Putamen (tissue), 1 donor: ENCODE results near the gene PHETA1.

Source experiments
- DNase-seq: peaks from one replicate; pipeline ENCODE4 v3.0.0-alpha.2; 2016; ENCODE audit warnings: low spot score

The PHETA1 gene, protein sequence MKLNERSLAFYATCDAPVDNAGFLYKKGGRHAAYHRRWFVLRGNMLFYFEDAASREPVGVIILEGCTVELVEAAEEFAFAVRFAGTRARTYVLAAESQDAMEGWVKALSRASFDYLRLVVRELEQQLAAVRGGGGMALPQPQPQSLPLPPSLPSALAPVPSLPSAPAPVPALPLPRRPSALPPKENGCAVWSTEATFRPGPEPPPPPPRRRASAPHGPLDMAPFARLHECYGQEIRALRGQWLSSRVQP

DNA sequence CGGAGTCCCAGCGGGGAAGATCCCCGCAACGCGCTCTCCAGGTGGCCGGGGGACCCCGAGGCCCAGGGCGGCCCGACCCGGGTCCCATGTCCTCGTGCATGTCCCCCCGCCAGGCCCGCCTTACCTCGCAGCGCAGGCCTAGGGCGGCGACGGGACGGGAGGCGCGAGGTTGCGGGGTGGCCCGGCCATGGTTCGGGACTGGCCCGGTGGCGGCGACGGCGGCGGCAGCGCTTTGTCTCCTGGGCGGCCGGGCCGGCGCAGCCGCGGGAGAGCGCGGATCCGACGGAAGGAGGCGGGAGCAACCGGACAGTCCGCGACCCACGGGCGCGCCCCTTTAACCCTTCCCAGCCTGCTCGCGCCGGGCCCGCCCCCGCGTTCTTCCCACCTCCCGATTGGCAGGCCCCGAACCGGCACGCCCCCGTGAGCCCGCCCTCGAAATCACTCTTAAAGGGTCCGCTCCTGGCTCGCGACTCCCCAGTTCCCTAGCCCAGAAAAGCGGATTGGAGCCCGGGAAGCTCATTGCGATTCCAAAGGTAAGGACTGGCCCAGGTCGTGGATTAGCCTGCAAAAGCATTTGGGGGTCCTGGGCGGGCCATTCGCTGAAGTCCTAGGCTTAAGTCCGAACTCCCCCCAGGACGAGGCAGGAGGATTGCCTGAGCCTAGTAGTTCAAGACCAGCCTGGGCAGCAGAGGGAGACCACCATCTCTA lies at the start of gene PHETA1:
Gene PHETA1 (minus strand): TSS at position 308 of the 708 bp plus-strand sequence. CDS start 5,668 bp downstream, outside the sequence.
- DNase-seq, result peak; percentile 86

DNA sequence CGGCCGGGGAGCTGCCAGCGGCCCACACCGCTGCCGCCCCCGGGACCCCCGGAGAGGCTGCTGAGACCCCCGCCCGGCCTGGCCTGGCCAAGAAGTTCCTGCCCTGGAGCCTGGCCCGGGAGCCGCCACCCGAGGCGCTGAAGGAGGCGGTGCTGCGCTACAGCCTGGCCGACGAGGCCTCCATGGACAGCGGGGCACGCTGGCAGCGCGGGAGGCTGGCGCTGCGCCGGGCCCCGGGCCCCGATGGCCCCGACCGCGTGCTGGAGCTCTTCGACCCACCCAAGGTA lies 49.6 kb upstream of the PHETA1 start:
- no peak for DNase-seq

DNA sequence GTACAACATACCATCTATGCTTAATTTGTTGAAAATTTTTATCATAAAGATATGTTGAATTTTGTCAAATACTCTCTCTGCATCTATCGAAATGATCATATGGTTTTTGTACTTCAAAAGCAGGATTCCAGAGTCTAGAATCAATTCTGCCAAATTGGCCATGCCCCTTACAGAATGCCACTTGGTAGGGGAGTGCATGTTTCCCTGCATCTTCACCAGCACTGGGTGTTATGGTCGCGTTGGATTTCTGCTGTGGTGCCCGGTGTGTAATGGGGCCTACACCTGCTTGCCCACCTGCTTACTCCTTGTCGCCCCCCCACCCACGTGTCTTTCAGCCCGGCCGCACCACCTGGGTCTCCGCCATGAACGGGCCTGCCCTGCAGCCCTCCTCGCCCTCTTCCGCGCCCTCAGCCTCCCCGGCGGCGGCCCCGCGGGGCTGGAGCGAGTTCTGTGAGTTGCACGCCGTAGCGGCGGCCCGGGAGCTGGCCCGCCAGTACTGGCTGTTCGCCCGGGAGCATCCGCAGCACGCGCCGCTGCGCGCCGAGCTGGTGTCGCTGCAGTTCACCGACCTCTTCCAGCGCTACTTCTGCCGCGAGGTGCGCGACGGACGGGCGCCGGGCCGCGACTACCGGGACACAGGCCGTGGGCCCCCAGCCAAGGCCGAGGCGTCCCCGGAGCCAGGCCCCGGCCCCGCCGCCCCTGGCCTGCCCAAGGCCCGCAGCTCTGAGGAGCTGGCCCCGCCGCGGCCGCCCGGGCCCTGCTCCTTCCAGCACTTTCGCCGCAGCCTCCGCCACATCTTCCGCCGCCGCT lies 49.1 kb upstream of the PHETA1 start:
- DNase-seq, result no peak

DNA sequence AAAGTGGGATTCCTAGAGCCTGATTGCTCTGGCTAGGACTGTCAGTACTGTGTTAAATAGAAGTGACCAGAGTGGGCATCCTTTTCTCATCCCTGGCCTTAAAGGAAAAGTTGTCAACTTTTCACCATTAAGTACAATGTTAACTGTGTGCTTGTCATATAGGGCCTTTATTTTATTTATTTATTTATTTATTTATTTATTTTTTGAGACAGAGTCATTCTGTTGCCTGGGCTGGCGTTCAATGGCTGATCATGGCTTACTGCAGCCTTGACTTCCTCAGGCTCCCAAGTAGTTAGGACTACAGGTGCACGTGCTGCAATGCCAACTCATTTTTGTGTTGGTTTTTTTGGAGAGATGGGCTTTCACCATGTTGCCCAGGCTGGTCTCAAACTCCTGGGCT lies 48.4 kb upstream of the PHETA1 start:
- DNase-seq, result no peak

DNA sequence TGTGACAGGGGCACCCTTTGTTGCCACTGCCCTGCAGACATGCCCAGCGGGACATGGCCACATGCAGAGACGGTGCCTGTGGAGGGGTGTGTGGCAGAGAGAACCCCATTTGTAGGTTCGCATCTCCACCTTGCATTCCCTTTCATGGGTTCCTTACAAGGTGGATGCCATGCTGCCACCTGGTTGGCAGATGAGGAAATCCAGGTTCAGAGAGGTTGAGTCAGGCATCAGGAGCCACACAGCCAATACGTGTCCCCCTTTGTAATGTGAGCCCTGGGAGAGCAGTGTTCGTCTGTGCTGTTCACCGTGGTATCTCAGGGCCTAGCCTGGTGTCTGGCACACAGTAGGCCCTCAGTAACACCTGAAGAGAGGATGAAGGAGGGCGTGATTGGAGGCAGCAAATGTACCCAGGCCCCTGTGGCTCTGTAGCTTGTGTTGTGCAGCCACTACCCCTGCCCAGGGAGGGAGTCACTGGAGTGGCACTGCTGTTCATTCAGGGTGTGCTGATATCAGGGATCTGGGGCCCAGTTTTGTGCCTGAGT lies 45.9 kb upstream of the PHETA1 start:
- DNase-seq, result no peak

DNA sequence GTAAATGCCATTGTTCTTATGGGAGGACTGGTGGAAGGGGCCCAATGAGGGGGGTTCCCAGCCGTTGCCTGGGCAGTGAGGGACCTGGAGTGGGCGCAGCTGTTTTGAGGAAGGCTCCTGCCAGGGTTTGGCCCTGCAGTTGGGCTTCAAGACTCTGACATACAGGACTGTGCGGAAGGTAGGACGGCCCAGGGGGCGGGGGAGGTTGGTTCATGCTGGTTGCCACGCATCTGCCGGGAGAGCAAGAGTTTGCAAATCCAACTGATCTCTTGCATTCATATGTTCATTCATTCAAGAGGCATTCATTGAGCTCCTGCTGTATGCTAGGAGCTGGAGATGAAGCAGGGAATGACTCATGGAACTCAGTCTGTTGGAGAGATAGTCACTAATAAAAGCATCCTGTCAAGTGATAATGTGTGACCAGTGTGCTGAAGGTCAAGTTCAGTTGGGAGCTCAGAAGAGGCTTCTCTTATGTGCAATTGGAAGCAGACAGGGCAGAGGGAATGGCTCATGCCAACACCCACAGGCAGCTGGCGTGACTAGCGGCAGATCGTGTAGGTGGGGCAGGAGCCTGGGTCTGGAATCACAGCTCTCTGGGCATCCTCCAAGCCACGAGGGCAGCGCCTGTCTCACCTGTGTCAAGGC lies 44.7 kb upstream of the PHETA1 start:
- no peak for DNase-seq

DNA sequence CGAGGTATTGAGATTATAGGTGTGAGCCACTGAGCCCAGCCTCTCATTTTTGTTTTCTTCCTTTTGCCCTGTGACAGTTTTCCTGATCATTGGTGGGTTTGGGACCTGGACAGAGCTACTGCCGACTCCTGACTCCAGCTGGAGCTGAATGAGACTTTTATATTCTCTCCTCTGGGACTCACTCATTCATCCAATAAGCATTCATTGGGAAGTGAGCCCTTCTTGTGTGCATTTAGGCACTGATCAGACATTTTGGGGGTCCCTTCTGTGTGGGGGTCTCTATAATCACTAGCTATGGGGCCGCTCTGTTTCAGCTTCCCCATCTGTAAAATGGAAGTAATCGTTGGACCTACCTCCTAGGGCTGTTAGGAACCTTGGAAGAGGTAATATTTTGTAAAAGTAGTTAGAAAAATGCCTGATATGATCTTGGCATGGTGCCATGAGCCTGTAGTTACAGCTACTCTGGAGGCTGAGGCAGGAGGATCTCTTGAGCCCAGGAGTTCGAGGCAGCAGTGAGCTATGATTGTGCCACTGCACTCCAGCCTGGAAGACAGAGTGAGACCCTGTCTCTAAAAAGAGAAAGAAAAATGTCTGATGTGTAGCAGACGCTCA lies 44.0 kb upstream of the PHETA1 start:
- no peak for DNase-seq

DNA sequence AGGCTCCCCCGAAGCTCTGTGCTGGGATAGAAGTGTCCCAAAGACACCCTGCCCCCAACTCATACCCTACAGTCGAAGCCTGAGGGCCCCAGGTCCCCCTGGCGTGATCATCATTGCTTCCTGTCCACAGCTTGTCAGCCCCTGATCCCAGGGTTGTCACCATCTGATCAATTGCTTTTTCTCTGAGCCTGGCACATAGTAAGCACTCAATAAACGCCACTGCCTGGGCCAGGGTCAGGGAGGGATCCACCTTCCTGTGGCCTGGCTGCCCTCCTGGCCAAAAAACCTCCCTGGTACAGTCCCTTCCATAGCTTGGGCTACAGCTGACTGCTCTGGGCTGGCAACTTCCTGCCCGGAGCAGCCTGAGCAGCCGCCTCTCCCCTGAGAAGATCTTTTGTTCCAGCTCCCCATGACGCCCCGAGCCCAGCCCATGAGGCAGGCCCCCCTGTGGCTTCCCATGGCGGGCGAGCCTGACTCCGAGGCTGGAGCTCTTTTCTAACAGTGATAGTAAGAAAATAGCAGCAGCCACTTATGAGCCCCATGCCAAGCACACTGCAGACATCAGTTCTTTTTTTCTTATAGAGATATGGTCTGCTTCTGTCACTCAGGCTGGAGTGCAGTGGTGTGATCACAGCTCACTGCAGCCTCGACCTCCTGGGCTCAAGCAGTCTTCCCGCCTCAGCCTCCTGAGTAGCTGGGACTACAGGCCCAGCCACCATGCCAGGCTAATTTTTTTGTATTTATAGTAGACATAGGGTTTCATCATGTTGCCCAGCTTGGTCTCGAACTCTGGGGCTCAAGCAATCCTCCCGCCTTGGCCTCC lies 43.3 kb upstream of the PHETA1 start:
- no peak for DNase-seq

DNA sequence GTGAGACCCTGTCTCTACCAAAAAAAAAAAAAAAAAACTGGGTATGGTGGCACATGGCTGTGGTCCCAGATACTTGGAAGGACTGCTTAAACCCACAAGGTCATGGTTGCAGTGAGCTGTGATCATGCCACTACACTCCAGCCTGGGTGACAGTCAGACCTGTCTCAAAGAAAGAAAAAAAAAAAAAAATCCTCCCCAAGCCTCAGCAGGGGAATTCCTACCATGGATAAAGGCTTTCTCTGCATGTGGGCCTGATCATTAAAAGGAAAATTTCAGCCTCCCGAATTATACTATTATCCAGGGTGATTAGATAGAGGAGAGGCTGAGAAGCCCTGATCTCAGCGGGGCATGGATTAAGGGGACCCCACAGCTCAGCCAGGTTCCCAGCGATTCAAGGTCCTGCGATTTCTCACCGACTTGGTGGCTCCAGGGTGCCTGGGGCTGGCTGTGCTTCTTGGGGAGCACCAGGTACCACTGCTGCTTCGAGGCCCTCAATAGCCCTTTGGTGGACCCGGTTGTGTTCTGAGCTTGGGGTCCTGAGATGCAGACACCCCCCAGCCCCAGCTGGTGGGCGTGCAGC lies 42.4 kb upstream of the PHETA1 start:
- no peak for DNase-seq

DNA sequence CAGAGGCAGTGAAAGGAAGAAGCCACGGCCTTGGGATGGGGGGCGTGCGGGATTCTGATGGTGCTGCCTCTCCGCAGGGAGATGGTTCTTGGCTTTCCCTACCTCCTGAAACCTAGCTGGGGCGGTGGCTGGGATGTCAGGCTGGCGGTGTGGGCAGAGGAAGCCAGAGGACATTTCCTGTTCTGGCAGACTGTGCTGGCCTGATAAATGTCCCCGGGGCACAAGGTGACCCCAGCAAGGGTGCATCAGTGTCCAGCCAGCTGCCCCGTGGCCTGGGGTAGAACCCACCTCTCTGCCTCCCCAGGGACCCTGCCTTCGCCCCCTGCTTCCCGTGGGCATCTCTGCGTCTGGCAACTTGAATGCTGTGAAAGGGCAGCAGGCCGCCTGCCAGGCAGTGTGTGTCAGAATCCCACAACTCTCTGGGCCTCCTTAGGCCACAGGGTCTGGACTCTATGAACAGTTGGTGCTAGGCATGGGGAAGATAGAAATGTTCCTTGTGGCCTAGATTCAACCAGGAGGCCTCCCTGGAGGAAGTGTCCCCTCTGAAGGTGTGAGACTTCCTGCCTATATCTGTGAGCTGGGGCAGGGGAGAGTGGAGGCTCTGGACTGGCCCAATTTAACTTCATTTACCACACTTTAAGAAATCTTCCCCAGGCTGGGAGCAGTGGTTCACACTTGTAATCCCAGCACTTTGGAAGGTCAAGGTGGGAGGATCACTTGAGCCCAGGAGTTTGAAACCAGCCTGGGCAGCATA lies 41.7 kb upstream of the PHETA1 start:
- DNase-seq, result no peak

DNA sequence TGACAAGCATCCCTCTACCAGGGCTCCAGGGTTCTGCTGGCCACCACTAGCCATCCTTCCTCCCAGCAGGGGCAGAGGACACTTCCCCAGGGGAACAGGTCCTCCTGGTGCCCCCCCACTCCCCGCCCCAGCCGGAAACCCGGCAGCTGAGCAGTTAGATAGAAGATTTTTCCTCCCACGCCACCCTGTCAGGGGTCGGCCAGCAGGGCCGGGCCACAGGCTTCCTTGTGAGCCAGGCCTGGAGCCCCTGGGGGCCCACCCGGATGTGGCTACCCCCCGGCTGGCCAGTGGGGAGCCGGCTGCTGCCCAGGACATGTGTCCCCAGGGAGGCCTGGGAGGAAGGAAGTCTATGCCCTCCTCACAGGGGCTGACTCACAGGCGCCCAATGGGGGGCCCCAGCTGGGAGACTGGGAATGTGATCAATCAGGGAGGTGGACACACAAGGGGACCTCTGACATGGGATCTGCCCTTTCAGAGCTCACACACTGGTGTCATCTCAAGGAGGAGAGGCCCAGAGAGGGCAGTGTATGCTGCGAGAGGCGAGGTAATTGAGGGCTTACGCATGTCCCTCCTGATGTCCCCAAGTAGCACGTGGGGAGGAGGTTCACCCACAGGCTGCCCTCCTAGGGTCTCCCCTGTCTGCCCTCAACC lies 41.0 kb upstream of the PHETA1 start:
- no peak for DNase-seq

DNA sequence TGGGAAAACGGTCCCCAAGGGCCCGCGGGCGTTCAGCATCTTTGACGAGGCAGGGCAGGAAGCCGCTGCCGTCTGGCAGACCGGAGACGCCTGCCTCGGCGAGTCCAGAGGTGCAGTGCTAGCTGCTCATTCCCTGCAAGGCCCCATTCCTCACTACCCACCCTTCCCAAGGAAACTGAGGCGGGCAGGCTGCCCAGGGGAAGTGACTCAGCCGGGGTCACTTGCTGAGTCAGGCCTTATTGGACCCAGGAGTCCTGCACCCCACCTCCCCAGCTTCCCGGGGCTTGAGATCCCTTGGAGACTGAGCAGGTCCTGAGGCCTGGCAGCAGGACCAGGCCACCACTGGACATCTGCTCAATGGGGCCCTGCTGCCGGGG lies 40.5 kb upstream of the PHETA1 start:
- no peak for DNase-seq

DNA sequence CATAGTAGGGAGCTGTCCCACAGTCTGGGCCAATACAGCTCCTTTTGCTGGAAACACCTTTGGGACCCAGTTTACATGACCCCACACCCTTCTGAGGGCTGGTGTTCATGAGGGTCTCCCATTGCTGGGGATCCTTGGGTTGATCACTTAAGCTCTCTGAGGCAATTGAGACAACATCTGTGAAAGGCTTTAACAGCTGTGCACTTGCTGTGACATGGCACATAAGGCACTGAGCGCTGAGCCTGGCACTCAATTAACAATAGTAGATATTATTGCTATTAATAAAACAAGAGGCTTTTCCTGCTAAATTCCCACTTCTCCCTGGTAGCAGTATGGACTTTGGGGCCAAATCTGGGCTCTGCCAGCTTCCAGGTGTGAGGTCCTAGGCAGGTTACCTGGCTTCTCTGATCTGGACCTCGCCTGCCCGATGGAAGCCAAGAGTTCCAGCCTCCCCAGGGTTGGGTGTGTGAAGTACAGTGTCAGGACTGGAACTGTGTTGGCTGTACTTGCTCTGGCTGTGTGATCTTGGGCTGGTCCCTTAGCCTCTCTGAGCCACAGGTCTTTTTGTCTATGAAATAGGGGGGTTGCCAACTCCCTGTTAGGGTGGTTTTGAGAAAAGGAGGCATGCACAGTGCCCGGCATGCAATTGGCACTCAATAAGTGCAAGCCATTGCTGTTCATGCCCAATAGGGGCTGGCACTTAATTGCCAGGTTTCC lies 39.9 kb upstream of the PHETA1 start:
- no peak for DNase-seq

DNA sequence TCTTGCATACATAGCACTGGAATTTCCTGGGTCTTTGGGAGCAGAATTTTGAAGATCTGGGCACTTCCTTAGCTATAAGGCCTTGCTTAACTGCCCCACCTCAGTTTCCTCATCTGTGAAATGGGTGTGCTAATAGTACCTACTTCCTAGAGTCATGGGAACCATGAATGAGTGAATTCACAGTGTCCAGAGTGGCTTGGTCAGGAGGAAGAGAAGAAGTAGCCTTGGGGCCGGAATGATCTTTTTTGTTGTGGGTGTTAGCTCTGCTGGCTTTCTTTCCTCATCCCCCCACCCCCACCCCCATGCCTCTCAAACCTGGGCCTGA lies 39.2 kb upstream of the PHETA1 start:
- no peak for DNase-seq

DNA sequence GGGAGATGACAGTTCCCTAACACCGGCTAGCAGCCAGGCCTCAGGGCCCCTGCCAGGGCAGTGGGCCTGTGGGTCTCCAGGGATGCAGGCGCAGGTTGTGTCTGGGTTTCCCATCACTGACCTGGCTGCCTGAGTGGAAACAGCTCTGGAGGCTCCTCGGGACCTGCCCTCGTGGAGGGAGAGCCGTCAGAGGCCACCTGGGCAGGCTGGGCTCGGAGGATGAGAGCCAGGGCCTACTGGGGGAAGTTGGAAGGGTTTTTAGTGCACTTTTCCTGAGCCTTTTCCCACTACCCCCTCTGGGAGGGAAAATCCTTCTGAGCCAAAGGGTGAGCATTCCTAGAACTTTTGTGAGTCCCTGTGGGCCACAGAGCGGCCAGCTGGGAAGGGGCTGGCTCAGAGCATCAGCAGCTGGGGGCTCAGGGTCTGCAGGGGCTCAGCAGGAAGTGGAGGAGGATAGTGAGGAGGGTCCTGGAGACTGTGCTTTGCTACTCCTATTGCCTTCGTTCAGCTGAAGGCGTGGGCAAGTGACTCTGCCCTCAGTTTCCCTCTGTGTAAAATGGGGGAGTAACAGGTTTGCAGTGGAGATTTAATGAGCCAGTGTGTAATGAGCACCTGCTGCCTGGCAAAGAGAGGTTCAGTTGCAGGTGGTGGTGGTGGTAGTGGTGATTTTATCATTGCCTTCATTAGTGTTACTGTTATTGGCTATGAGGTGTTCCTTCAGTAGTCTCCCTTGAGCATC lies 38.7 kb upstream of the PHETA1 start:
- no peak for DNase-seq

DNA sequence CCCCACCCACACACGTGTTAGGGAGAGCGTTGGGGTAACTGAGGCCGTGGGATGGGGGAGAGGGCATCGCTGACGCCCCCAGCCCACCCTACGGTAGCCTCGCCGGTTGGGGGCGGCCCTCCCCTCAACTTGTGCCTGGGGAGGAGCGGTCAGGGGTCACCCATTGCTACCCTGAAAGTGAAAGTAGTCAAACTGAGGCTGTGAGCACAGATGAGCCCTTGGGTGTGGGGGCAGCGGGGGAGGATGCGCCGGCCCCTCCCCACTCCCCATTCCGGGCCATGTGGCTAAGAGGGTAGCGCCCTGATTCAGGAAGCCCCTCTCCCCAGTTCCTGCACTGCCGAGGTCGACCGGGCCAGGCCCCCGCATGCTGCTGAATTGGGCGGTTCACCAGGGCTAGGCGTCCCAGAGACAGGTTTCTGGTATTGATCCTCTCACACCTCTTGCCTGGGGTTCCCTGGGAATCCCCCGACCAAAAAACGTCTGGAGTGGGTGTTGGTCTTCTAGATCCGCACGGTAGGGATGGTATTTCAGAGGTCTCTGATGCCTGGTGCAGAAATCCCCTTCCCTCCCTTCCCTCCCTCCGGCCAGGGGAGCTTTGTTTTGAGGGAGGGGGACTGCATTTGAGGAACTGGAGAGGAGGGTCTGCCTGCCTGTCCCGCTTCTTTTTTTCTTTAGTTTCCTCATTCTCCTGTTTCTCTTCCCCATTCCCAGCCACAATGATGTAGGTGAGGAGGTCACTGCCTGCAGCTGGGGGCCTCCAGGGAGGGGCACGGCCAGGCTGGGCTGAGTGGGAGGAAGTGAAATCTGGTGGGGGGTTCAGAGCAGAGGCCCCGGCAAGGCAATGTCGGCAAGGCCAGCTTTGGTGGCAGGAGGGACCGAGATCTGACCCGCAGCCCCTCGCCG lies 37.8 kb upstream of the PHETA1 start:
- no peak for DNase-seq

DNA sequence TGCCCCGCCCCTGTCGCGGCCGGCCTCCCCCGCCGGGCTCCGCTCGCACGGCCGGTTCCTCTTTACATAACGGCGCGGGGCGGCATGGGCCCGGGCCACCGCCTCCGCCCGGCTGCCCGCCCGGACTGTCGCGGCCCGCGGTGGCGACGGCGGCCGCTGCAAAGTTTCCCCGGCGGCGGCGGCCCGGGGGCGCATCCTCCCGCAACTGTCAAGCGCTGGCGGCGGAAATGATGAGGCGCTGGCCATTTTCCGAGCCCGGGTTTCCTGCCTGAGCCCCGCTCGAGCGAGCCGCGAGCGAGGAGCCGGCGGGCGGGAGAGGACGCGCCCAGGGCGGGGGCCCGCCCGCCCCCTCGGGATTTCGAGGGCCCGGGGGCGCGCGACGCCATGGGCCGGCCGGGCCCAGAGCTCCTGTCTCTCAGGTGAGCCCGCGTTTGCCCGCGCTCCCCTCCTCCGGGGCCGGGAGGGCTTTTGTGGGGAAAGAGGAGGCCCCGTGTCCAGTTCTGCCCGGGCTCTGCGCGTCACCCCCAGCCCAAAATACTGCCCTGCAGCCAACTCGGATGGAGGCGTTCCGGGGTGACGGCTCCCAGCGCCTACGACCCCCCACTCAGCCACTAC lies 37.1 kb upstream of the PHETA1 start, which contains the start of gene SH2B3:
Gene SH2B3 (plus strand): TSS at position 65 of the 615 bp plus-strand sequence. CDS start 12,223 bp downstream, outside the sequence.
- DNase-seq, result no peak
